Peyer's patch (tissue), 4 donors: ENCODE measurements around the gene ARNT2.

ENCODE experiments used
- CTCF ChIP-seq, 6 experiments: fragments of 450-650 bp in 4 of 6; fragments of 200-600 bp in 2 of 6; sonication (generic) in 1 of 6; IDR thresholded peaks; one replicate each; pipeline ENCODE4 v1.5.1; 2017 to 2019; ENCODE audit warnings: antibody characterized with exemption in 6 of 6, mild to moderate bottlenecking in 3 of 6, moderate library complexity in 1 of 6
- POLR2A ChIP-seq, 2 donors: fragments of 450-650 bp; IDR thresholded peaks; one replicate each; pipeline ENCODE4 v1.5.1; 2017; ENCODE audit warnings: antibody characterized with exemption in 2 of 2, mild to moderate bottlenecking in 2 of 2, moderate library complexity in 2 of 2

GRCh38 chr15:80580536-80581260 is 176.5 kb downstream of the ARNT2 start:
- no peak for TF ChIP-seq CTCF (IDR thresholded peaks at IDR 0.05)
- TF ChIP-seq POLR2A (IDR thresholded peaks at IDR 0.05) = no peak
